Upper lobe of left lung (tissue), 4 donors: ENCODE measurements around the gene HS6ST1.

Experiments
- EP300 ChIP-seq, 4 donors: sonication (generic); formaldehyde crosslinking; IDR thresholded peaks; one replicate each; pipeline ENCODE4 v1.5.1; 2017; ENCODE audit warnings: antibody characterized with exemption in 4 of 4, control low read depth in 2 of 4
- POLR2A ChIP-seq, 4 donors: fragments of 450-650 bp; IDR thresholded peaks; one replicate each; pipeline ENCODE4 v1.5.1; 2016 to 2017; ENCODE audit warnings: antibody characterized with exemption in 4 of 4, mild to moderate bottlenecking in 2 of 4
- POLR2AphosphoS5 ChIP-seq, 2 donors: sonication (generic); formaldehyde crosslinking; IDR thresholded peaks; one replicate each; pipeline ENCODE4 v1.5.1; 2017; ENCODE audit warnings: antibody characterized with exemption in 2 of 2

DNA sequence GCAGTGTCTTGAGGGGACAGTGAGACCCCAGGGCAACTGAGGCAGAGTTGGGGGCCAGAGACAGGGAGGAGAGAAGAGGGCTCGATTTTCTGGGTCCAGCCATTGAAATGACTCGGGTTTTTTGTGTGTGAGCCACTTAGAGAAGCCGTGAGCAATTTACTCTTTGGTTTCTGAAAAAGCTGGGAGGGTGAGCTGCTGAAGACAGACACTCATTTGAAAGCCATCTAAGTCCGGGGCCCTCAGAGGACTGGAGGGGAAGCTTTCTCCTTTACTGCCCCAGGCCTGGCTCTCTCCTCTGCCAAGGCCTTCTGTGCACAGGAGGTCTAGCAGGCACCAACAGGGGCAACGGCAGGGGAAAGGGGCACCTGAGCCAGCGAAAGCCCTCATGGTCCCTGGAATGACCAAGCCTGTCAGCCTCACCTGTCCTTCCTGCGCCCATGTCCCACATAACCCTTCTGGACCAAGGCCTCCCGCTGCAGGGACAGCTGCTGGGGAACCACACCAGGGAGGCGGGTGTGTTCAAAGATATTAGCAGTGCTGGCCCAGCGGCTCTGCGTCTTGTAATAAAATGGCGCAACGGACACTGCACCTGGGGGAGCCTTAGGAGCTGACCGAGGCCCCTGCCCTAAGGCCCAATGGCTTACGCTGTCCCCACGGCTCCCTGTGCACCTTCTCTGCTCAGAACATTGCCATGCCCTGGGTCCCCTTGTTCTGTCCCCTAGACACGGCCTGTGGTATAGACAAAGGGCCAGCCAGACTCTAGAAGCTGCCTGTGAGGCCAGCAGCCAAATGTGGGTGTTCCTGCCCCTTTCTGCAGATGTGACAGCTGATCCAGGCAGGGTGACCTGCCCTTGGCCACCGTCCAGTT, 45.8 kb downstream of the HS6ST1 start:
- TF ChIP-seq POLR2AphosphoS5 (IDR thresholded peaks at IDR 0.05): no peak
- no peak for TF ChIP-seq EP300 (IDR thresholded peaks at IDR 0.05)
- no peak for TF ChIP-seq POLR2A (IDR thresholded peaks at IDR 0.05)
